HG03571 (cell line): ENCODE results near the gene AGRP.

Experiments
- ATAC-seq: cut with Tn5 transposase; IDR thresholded peaks from one replicate; pipeline ENCODE4 v1.9.1; 2021; ENCODE audit not compliant: unreplicated experiment

Gene AGRP

GRCh38 chr16:67445913-67446907 is 37.1 kb downstream of the AGRP start:
- ATAC-seq: no peak

DNA sequence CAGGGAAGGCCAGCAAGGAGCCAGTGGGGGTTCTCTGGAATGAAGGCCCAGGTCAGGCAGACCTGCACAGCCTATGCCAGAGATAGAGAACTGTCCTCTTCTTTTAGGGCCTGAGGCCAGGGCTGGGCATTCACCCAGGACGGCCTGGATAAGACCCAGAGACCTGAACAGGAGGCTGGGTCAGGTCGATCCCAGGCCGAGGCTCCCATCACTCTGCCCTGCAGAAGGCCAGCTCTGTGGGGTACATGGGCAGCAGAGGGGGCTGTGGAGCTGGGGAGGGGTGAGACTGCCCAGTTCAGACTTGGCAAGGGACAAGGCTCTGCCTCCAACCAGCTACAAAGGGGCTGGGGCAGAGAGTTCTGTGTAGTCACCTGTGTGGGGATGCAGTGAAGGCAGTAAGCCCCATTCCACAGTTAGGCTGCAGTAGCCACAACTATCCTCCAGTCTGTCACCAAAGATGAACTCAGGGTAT is 37.9 kb downstream of the AGRP start:
- no peak for ATAC-seq

DNA sequence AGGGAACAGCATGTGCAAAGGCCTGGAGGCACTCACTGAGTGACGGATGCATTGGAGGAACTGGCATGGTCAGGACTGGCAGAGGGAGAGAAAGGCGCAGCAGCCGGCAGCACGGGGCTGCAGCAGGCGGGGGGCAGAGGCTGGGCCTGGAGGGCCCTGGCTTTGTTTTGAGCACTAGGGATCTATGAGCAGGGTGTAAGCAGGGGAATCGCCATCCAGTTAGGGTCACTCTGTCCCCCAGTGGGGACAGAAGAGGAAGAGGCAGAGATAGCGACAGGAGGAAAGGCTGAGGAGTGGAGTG is 38.3 kb downstream of the AGRP start:
- no peak for ATAC-seq

- ATAC-seq: no peak
Measured at GRCh38 chr16:67444259-67445125, 38.9 kb downstream of the AGRP start.

GRCh38 chr16:67443265-67443664 is 40.1 kb downstream of the AGRP start:
- no peak for ATAC-seq

DNA sequence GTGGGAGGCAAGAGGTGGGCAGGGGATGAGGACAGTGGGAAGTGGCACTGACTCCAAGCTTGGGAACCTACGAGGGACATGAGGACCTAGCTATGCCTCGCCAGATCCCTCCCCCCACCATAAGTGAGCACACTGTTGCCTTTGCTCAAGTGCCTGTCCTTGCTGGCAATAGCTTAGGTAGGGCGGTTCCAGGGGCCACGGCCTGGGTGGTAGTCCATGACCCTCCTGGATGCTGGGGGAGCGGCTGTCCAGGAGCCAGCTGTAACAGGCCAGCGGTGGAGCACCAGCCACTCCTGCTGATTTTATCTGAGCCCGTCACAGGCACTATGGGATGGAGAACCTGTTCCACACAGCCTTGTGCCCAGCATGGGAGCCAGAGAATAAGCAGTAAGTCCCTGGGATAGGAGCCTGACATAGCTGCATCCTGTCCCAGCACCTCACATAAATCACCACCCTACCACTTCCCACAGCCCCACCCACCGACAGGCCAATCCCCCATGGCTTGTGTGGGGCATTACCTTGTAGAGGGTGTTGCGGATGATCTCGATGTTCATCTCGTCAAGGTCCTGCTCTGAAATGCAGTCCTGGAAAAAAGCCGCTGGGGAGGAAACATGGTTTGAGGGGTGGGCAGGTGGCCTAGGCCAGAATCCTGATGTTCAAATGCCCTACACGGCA is 40.6 kb downstream of the AGRP start:
- no peak for ATAC-seq

- no peak for ATAC-seq
Measured at GRCh38 chr16:67441907-67442306, 41.4 kb downstream of the AGRP start.

DNA sequence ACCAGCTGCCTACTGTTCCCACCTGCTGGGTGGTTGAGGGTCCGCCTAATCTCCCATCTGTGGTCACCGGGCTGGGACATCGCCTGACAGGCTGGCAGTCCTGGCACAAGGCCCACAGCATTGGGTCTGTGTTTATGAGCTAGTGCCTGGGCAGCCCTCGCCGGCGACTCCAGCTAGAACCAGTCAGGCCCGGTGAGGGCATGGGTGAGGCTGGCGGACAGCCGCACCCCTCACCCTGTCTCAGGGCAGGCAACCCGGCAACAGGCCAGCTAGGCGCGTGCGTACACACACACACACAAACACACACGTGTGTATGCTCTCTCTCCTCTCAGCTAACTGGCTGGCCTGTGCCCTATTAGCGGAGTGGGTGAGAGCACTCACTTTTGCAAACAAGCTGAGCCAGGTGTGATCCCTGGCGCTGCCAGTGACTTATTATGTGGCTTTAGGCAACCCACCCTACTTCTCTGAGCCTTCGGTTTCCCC is 42.0 kb downstream of the AGRP start:
- no peak for ATAC-seq

GRCh38 chr16:67438824-67439393 is 44.4 kb downstream of the AGRP start:
- ATAC-seq: no peak

DNA sequence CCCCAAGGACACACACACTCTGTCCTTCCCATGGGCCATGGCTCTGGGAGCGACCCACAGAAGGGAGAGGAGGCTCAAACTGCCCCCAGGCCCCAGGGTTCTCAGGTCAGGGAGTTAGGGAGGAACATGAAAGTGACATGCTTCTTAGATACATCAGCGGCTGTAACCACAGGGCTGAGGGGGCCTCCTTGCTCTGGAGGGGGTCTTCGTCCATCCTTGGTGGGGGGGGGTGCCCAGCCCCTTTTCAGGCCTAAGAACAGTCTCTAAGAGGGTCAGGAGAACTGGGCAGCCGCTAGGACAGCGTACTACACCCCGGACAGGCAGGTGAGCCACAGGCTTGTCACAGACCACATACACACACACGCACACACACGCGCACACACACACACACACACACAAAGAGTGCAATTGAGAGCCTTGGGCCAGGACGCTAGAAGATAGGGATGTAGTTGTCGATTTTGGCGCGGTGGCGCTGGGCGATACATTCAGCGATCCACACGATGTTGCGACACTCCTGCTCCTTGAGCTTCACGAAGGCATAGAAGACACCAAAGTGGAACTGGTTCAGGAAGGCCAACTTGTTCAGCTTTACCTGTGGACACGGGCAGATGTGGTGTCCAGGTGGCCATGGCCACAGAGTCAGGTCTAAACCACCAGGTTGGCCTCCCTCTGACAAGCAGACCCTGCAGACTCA is 45.1 kb downstream of the AGRP start:
- ATAC-seq: no peak

DNA sequence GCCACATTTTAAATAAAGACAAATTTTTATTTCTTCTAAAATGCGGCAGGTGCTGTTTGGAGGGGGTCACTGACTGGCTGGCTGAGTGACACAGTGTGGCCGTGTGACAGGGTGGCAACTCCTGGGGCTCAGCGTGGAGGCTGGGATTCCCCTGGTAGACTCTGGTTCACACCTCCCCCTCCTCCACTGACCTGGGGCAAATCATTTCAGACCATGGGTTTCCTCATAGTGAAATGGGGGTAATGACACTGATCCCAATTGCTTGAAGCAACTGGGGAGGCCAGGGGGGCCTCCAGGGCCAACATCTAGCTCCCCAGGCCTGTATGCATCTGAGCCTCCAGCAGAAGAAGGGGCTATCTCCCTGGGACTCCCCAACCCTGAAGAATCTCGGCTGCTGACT is 45.8 kb downstream of the AGRP start:
- ATAC-seq: no peak

DNA sequence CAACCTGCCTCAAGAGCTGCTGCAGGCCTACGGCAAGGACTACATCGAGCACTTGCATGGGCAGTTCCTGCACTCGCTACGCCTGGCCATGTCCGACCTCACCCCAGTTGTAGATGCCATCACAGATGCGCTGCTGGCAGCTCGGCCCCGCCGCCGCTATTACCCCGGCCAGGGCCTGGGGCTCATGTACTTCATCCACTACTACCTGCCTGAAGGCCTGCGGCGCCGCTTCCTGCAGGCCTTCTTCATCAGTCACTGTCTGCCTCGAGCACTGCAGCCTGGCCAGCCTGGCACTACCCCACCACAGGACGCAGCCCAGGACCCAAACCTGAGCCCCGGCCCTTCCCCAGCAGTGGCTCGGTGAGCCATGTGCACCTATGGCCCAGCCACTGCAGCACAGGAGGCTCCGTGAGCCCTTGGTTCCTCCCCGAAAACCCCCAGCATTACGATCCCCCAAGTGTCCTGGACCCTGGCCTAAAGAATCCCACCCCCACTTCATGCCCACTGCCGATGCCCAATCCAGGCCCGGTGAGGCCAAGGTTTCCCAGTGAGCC is 46.6 kb downstream of the AGRP start:
- no peak for ATAC-seq

DNA sequence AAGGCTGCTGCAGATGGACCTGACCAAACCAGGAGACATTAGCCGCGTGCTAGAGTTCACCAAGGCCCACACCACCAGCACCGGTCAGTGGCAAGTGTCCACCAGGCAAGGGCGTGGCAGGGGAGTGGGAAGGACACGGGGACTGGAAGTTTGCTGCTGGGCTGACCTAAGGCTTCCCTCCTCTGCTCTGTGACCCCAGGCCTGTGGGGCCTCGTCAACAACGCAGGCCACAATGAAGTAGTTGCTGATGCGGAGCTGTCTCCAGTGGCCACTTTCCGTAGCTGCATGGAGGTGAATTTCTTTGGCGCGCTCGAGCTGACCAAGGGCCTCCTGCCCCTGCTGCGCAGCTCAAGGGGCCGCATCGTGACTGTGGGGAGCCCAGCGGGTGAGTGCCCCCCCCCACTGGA is 47.6 kb downstream of the AGRP start:
- ATAC-seq: no peak

DNA sequence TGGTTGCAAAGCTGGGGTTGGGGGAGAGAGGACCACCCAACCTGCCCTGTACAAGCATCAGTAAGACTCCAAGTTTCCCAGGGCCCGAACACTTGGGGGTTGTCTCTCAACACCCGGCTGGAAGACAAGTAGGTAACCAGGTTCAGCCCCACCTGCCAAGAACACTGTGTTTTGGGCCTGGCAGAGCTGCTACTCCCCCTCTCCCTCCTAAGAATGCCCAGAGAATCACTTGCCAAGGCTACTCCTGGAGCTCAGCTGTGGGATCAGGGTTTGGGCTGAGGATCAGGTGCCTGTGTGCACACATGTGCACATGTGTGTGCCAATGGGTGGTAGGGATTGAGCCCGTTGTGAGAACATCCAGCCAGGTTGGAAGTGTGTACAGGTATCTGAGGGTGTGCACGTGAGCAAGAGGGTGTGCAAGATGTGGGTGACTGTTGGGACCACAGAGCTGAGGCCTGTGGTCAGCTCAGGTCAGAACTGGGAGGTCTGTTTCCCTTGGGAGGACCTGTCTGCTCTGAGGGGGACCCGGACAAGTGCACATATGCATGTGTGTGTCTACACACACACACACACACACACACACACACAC is 50.1 kb downstream of the AGRP start:
- no peak for ATAC-seq
